ENCODE results near the gene ADAMTS2.

The ADAMTS2 gene

GRCh38 chr5:179294891-179295777, 50.1 kb downstream of the ADAMTS2 start:
- TF ChIP-seq, protein P1, sequence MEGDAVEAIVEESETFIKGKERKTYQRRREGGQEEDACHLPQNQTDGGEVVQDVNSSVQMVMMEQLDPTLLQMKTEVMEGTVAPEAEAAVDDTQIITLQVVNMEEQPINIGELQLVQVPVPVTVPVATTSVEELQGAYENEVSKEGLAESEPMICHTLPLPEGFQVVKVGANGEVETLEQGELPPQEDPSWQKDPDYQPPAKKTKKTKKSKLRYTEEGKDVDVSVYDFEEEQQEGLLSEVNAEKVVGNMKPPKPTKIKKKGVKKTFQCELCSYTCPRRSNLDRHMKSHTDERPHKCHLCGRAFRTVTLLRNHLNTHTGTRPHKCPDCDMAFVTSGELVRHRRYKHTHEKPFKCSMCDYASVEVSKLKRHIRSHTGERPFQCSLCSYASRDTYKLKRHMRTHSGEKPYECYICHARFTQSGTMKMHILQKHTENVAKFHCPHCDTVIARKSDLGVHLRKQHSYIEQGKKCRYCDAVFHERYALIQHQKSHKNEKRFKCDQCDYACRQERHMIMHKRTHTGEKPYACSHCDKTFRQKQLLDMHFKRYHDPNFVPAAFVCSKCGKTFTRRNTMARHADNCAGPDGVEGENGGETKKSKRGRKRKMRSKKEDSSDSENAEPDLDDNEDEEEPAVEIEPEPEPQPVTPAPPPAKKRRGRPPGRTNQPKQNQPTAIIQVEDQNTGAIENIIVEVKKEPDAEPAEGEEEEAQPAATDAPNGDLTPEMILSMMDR (conservative IDR thresholded peaks at IDR 0.05; ENCODE audit: low read depth, low read length): peak; percentile 8
- no peak for DNase-seq (ENCODE audit: low read depth)

GRCh38 chr5:179294131-179294780, 51.0 kb downstream of the ADAMTS2 start:
- no peak for DNase-seq (ENCODE audit: low read depth)
- H3K4me3 ChIP-seq (ENCODE audit: low read depth, low read length): no peak overlapping the region
- TF ChIP-seq, protein P1 (conservative IDR thresholded peaks at IDR 0.05; ENCODE audit: low read depth, low read length): no peak

More at GRCh38 chr5:179294891-179295777, 50.1 kb downstream of the ADAMTS2 start:
- H3K4me3 ChIP-seq (ENCODE audit: low read depth, low read length): no peak overlapping the region

GRCh38 chr5:179292681-179293635, 52.3 kb downstream of the ADAMTS2 start:
- H3K4me3 ChIP-seq (ENCODE audit: low read depth, low read length): no peak overlapping the region
- TF ChIP-seq, protein P1 (conservative IDR thresholded peaks at IDR 0.05; ENCODE audit: low read depth, low read length): no peak
- DNase-seq (ENCODE audit: low read depth): no peak

GRCh38 chr5:179292202-179292601, 53.1 kb downstream of the ADAMTS2 start:
- H3K4me3 ChIP-seq (ENCODE audit: low read depth, low read length): no peak overlapping the region
- TF ChIP-seq, protein P1 (conservative IDR thresholded peaks at IDR 0.05; ENCODE audit: low read depth, low read length): no peak
- no peak for DNase-seq (ENCODE audit: low read depth)

DNA sequence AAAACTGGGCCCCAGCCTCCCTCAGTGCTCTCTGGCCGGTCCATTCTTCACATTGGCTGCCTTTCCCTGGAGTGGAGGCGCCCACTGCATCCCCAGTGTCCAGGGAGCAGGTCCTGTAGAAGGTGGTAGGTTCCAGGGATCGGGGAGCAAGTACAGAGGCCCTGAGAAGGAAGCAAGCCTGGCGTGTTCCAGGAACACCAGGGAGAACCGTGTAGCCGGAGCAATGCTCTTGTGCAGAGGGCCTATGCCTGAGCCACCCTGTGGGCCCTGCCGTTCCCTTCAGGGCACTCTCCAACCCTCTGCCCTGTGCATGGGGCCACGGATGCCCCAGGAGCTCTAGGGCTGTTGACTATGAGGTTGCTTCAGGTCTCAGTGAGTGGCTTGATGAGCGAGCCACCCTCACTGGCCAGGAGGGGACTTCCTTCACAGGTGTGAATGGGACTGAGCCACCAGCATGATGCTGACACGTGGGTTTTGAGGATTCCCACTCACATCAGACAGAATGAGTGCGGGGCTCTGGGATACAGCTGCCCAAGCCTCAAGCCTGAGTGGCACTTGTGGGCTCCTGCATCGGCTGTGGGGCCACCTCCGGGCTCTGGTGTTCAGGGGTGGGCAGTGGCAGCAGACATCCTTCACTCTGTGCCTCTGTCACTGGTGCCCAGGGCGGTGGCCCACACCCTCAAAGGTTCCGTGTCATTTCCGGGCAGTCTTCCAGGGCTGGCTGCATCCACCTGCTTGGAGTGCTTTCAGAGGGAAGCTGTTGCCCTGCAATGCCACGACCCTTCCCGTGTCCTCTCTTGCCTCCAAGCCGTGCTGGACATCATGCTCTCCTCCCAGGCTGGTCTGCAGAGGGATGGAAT, 54.4 kb downstream of the ADAMTS2 start:
- no peak overlapping the region for H3K4me3 ChIP-seq (ENCODE audit: low read depth, low read length)
- no peak for DNase-seq (ENCODE audit: low read depth)
- TF ChIP-seq, protein P1 (conservative IDR thresholded peaks at IDR 0.05; ENCODE audit: low read depth, low read length): no peak

Measured in choroid plexus epithelial cell (primary cell).